IMR-90 (cell line): Measurements from ENCODE around the gene PCP2. TPM values are rescaled to one million over a fixed set of nuclear protein-coding genes. Genes with fewer than 3 reads are reported as not detected.

Source experiments
- ATAC-seq: fragments of 200-7000 bp; cut with Tn5 transposase; 2 replicates; pipeline ENCODE4 v1.9.1; 2020; ENCODE audit warnings: low read depth, mild to moderate bottlenecking, moderate library complexity
- BruUV-seq: library from RNA; stranded (reverse); fragments of 400-500 nt; replicated peaks from 2 replicates; lab custom pipeline; 2021; lab: Mats Ljungman, UMichigan
- CTCF ChIA-PET: fragments of 300-600 bp; formaldehyde crosslinking; extraction: SDS; loops from one replicate; lab custom pipeline; 2021; ENCODE audit warnings: antibody characterized with exemption; lab: Yijun Ruan, JAX
- POLR2A ChIA-PET: fragments of 300-600 bp; sonication (Branson Sonifier 250); formaldehyde crosslinking; loops from one replicate; lab custom pipeline; 2022; ENCODE audit warnings: antibody characterized with exemption; ENCODE audit not compliant: unreplicated experiment; lab: Charles Lee
- DNase-seq: peaks from one replicate; pipeline ENCODE4 v3.0.0; 2013
- H2AFZ ChIP-seq: replicated peaks from 2 replicates; pipeline ENCODE3; 2013; ENCODE audit warnings: low read length, mild to moderate bottlenecking; ENCODE audit not compliant: poor library complexity
- H2AK5ac ChIP-seq: 2 replicates; pipeline ENCODE4 v1.6.1; 2013; ENCODE audit warnings: low read depth, low read length, inconsistent platforms
- H2AK9ac ChIP-seq: replicated peaks from 2 replicates; pipeline ENCODE3; 2013; ENCODE audit warnings: mild to moderate bottlenecking, low read depth, low read length, moderate library complexity; ENCODE audit not compliant: poor library complexity
- H2BK120ac ChIP-seq: 2 replicates; pipeline ENCODE4 v1.6.1; 2013; ENCODE audit warnings: low read depth, low read length, inconsistent platforms
- H2BK15ac ChIP-seq: 3 replicates; pipeline ENCODE4 v1.6.1; 2013; ENCODE audit warnings: low read depth, low read length, inconsistent platforms
- H2BK20ac ChIP-seq: 2 replicates; pipeline ENCODE4 v1.6.1; 2013; ENCODE audit warnings: low read depth, mild to moderate bottlenecking, inconsistent platforms, low read length, moderate library complexity
- H2BK5ac ChIP-seq: 2 replicates; pipeline ENCODE4 v1.6.1; 2013; ENCODE audit warnings: mild to moderate bottlenecking, low read depth, low read length, inconsistent platforms; ENCODE audit not compliant: poor library complexity, severe bottlenecking
- H3K14ac ChIP-seq: replicated peaks from 2 replicates; pipeline ENCODE4 v1.6.1; 2013; ENCODE audit warnings: low read depth, low read length, inconsistent platforms
- H3K18ac ChIP-seq: 2 replicates; pipeline ENCODE4 v1.6.1; 2013; ENCODE audit warnings: low read depth, low read length, control low read depth
- H3K23ac ChIP-seq: 2 replicates; pipeline ENCODE4 v1.6.1; 2013; ENCODE audit warnings: low read depth, low read length, inconsistent platforms
- H3K27ac ChIP-seq: 2 replicates; pipeline ENCODE4 v1.5.1; 2013; ENCODE audit warnings: mild to moderate bottlenecking, control low read depth, low read length; ENCODE audit not compliant: insufficient read depth
- H3K27me3 ChIP-seq: 2 replicates; pipeline ENCODE4 v1.6.1; 2013; ENCODE audit warnings: low read length; ENCODE audit not compliant: control insufficient read depth, insufficient read depth
- H3K36me3 ChIP-seq: 2 replicates; pipeline ENCODE4 v1.6.1; 2013; ENCODE audit warnings: low read length, mixed read lengths; ENCODE audit not compliant: control insufficient read depth, insufficient read depth
- H3K4ac ChIP-seq: 2 replicates; pipeline ENCODE4 v1.6.1; 2013; ENCODE audit warnings: low read depth, low read length, inconsistent platforms
- H3K4me1 ChIP-seq: 2 replicates; pipeline ENCODE4 v1.6.1; 2013; ENCODE audit warnings: low read length, mixed read lengths; ENCODE audit not compliant: control insufficient read depth, insufficient read depth
- H3K4me2 ChIP-seq: 2 replicates; pipeline ENCODE4 v1.6.1; 2013; ENCODE audit warnings: low read depth, mild to moderate bottlenecking, control low read depth, low read length, moderate library complexity
- H3K4me3 ChIP-seq: 2 replicates; pipeline ENCODE4 v1.5.1; 2013; ENCODE audit warnings: low read depth, mild to moderate bottlenecking, control low read depth, low read length, moderate library complexity; ENCODE audit not compliant: insufficient read depth
- H3K56ac ChIP-seq: 2 replicates; pipeline ENCODE4 v1.6.1; 2013; ENCODE audit warnings: low read length, inconsistent platforms; ENCODE audit not compliant: insufficient read depth; ENCODE audit errors: extremely low read depth
- H3K79me1 ChIP-seq, 2 experiments: 2 replicates each; pipeline ENCODE4 v1.6.1; 2013; ENCODE audit warnings: low read length in 2 of 2, inconsistent platforms in 1 of 2, low read depth in 1 of 2
- H3K9ac ChIP-seq: 2 replicates; pipeline ENCODE4 v1.6.1; 2013; ENCODE audit warnings: low read depth, low read length, control low read depth
- H3K9me1 ChIP-seq: 2 replicates; pipeline ENCODE4 v1.6.1; 2013; ENCODE audit warnings: low read length, inconsistent platforms; ENCODE audit not compliant: insufficient read depth
- H3K9me3 ChIP-seq: 2 replicates; pipeline ENCODE4 v1.6.1; 2013; ENCODE audit warnings: low read length; ENCODE audit not compliant: control insufficient read depth, insufficient read depth
- H4K20me1 ChIP-seq: 2 replicates; pipeline ENCODE4 v1.6.1; 2013; ENCODE audit warnings: low read length, inconsistent platforms; ENCODE audit not compliant: insufficient read depth
- H4K5ac ChIP-seq: 2 replicates; pipeline ENCODE4 v1.6.1; 2013; ENCODE audit warnings: mild to moderate bottlenecking, low read depth, low read length, control low read depth
- H4K8ac ChIP-seq, 2 experiments: 2 replicates each; pipeline ENCODE4 v1.6.1; 2013; ENCODE audit warnings: low read depth in 2 of 2, low read length in 2 of 2, control low read depth in 1 of 2, inconsistent platforms in 1 of 2
- H4K91ac ChIP-seq: 2 replicates; pipeline ENCODE4 v1.6.1; 2013; ENCODE audit warnings: low read depth, low read length, inconsistent platforms; ENCODE audit not compliant: insufficient read depth
- BHLHE40 ChIP-seq: fragments of 150-350 bp; IDR thresholded peaks from 2 replicates; pipeline ENCODE4 v1.6.1; 2016; ENCODE audit warnings: mild to moderate bottlenecking, low read depth, low read length
- CEBPB ChIP-seq: IDR thresholded peaks from 2 replicates; pipeline ENCODE4 v1.6.1; 2012; ENCODE audit warnings: low read depth, low read length, improper control_type of control experiment
- CHD1 ChIP-seq: IDR thresholded peaks from 2 replicates; pipeline ENCODE4 v1.6.1; 2012; ENCODE audit warnings: low read depth, low read length, improper control_type of control experiment
- FOS ChIP-seq: fragments of 150-350 bp; IDR thresholded peaks from 2 replicates; pipeline ENCODE4 v1.6.1; 2016; ENCODE audit warnings: low read depth, low read length
- MAZ ChIP-seq: IDR thresholded peaks from 2 replicates; pipeline ENCODE4 v1.6.1; 2012; ENCODE audit warnings: low read depth, mild to moderate bottlenecking, low read length, improper control_type of control experiment, moderate library complexity, borderline replicate concordance
- MXI1 ChIP-seq: IDR thresholded peaks from 2 replicates; pipeline ENCODE4 v1.6.1; 2012; ENCODE audit warnings: low read depth, mild to moderate bottlenecking, low read length, moderate library complexity, borderline replicate concordance
- NFE2L2 ChIP-seq: fragments of 150-350 bp; IDR thresholded peaks from 2 replicates; pipeline ENCODE4 v1.6.1; 2016; ENCODE audit warnings: low read depth, mild to moderate bottlenecking, low read length
- POLR2A ChIP-seq: IDR thresholded peaks from 2 replicates; pipeline ENCODE4 v1.6.1; 2012; ENCODE audit warnings: mild to moderate bottlenecking, low read depth, low read length
- RCOR1 ChIP-seq: IDR thresholded peaks from 2 replicates; pipeline ENCODE4 v1.6.1; 2012; ENCODE audit warnings: mild to moderate bottlenecking, low read length, improper control_type of control experiment; ENCODE audit not compliant: insufficient replicate concordance
- SMC3 ChIP-seq: fragments of 150-350 bp; IDR thresholded peaks from 2 replicates; pipeline ENCODE4 v1.6.1; 2016; ENCODE audit warnings: low read depth, mild to moderate bottlenecking, antibody characterized with exemption, low read length, moderate library complexity
- WGBS, 2 experiments: methylation state at CpG; one replicate each; pipeline versions ENCODE4 v1.1.5 to v1.1.7; 2013; ENCODE audit warnings: missing lambda C conversion rate in 2 of 2; ENCODE audit not compliant: insufficient read length in 1 of 2; ENCODE audit errors: extremely low coverage in 2 of 2; 5-methylcytosine and 5-hydroxymethylcytosine counted together
- dilution Hi-C: fragments of 300-500 bp; cut with HindIII; formaldehyde crosslinking; loops from one replicate; pipeline ENCODE4 v1.14.3; 2018; ENCODE audit warnings: low sequenced_read_pairs; ENCODE audit not compliant: unreplicated experiment
- in situ Hi-C: fragments of 300-500 bp; cut with MboI; formaldehyde crosslinking; loops from 3 replicates; pipeline ENCODE4 v1.14.3; 2019; ENCODE audit warnings: low sequenced_read_pairs, inconsistent platforms, mixed read lengths
- intact Hi-C: fragments of 100-400 bp; cut with micrococcal nuclease; formaldehyde crosslinking; loops from 2 replicates; pipeline ENCODE4 v1.10.0; 2022
- polyA plus RNA-seq, 3 experiments: library from polyadenylated mRNA; depleted of rRNA; stranded (reverse); fragments of >200 nt; gene quantifications; 2 replicates each; pipeline ENCODE4 v1.2.3, GENCODE V29; 2012; ENCODE audit warnings: low replicate concordance in 1 of 3
- total RNA-seq: library from RNA; depleted of rRNA; stranded (reverse); fragments of >200 nt; gene quantifications from 2 replicates; pipeline ENCODE4 v1.2.3, GENCODE V29; 2012
- TF ChIP-seq, protein P1 (sequence below): fragments of 150-350 bp; IDR thresholded peaks from 2 replicates; pipeline ENCODE4 v1.6.1; 2017; ENCODE audit warnings: mild to moderate bottlenecking, antibody characterized with exemption, low read length, low read depth
- TF ChIP-seq, protein P2 (sequence below): conservative IDR thresholded peaks from 2 replicates; pipeline ENCODE4 v1.5.1; 2012; ENCODE audit warnings: mild to moderate bottlenecking, low read depth, low read length, improper control_type of control experiment

The PCP2 gene
- total and polyA plus RNA-seq, 2 of the 4 experiments (the other 2 are of a cell fraction) = not detected

DNA sequence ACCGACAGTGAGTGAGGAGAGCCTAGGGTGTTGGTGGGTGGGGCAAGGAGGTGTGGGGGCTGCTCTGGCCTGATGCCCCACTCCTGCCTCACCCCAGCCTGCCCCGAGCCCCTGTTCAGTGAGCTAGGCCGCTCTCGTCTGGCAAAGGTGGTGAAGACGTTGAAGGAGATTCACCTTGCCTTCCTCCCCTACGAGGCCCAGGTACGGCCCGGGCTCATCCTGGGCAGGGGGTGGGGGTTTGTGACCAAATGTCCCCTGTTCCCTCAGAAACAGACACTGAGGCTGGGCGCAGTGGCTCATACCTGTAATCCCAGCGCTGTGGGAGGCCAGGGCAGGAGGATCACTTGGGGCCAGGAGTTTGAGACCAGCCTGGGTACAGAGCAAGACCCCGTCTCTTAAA is 7.3 kb upstream of the PCP2 start:
- CTCF ChIA-PET = no interaction called here
- Histone ChIP-seq H3K79me1 (no peaks in the 10 kb centered on the region), H3K9me3 (no peaks in the 10 kb centered on the region), H2BK120ac (no peak overlapping the region), H3K4me3 (no peak overlapping the region), H4K8ac (no peak overlapping the region), H3K4me2 (no peak overlapping the region), H3K23ac (no peak overlapping the region), H4K20me1 (peaks cover 5% of the 10 kb centered on the region; the same call in 1 of the 2 replicates), H3K36me3 (no peaks in the 10 kb centered on the region), H4K5ac (no peak overlapping the region), H4K91ac (no peak overlapping the region), H2AK9ac (no peak overlapping the region), H2BK20ac (no peak overlapping the region), H2BK5ac (no peak overlapping the region), H3K4me1 (no peaks in the 10 kb centered on the region), H3K4ac (no peak overlapping the region), H3K27ac (no peak overlapping the region), H3K27me3 (peaks cover 11% of the 10 kb centered on the region; the same call in 1 of the 2 replicates), H2AK5ac (no peak overlapping the region), H3K9me1 (peaks cover 12% of the 10 kb centered on the region), H3K18ac (no peak overlapping the region), H3K14ac (no peak overlapping the region), H3K56ac (no peak overlapping the region), H2BK15ac (no peak overlapping the region), H2AFZ (no peak overlapping the region), H3K9ac (no peak overlapping the region)
- POLR2A ChIA-PET = no interaction called here
- intact Hi-C loops = no loop called here
- in situ Hi-C loops = no loop called here
- no peak for DNase-seq
- no peak for TF ChIP-seq CEBPB
- no peak for TF ChIP-seq SMC3
- TF ChIP-seq RCOR1 = no peak
- TF ChIP-seq, protein P1, sequence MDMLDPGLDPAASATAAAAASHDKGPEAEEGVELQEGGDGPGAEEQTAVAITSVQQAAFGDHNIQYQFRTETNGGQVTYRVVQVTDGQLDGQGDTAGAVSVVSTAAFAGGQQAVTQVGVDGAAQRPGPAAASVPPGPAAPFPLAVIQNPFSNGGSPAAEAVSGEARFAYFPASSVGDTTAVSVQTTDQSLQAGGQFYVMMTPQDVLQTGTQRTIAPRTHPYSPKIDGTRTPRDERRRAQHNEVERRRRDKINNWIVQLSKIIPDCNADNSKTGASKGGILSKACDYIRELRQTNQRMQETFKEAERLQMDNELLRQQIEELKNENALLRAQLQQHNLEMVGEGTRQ = no peak
- no peak for TF ChIP-seq MXI1
- TF ChIP-seq MAZ = no peak
- TF ChIP-seq, protein P2, sequence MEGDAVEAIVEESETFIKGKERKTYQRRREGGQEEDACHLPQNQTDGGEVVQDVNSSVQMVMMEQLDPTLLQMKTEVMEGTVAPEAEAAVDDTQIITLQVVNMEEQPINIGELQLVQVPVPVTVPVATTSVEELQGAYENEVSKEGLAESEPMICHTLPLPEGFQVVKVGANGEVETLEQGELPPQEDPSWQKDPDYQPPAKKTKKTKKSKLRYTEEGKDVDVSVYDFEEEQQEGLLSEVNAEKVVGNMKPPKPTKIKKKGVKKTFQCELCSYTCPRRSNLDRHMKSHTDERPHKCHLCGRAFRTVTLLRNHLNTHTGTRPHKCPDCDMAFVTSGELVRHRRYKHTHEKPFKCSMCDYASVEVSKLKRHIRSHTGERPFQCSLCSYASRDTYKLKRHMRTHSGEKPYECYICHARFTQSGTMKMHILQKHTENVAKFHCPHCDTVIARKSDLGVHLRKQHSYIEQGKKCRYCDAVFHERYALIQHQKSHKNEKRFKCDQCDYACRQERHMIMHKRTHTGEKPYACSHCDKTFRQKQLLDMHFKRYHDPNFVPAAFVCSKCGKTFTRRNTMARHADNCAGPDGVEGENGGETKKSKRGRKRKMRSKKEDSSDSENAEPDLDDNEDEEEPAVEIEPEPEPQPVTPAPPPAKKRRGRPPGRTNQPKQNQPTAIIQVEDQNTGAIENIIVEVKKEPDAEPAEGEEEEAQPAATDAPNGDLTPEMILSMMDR = no peak
- no peak for TF ChIP-seq CHD1
- TF ChIP-seq POLR2A = no peak
- TF ChIP-seq FOS = no peak
- no peak for TF ChIP-seq BHLHE40
- no peak for TF ChIP-seq NFE2L2
- no peak for ATAC-seq
- dilution Hi-C loops = no loop called here
- 83% methylated on average over 2 of the region's 11 CpGs; no CpG with 5 or more reads in 1 of the 2 experiments for WGBS, 2 experiments
- BruUV-seq = no TSS peak
